ENCODE data around the gene RFWD3.
A peak's percentile ranks its signal among the peaks of the same experiment; 100 is the strongest.
"Not testable (repeated sequence)": the region's sequence is repeated elsewhere in the genome, so short reads cannot be mapped to it uniquely, and the experiment has no call there.

Gene RFWD3, protein sequence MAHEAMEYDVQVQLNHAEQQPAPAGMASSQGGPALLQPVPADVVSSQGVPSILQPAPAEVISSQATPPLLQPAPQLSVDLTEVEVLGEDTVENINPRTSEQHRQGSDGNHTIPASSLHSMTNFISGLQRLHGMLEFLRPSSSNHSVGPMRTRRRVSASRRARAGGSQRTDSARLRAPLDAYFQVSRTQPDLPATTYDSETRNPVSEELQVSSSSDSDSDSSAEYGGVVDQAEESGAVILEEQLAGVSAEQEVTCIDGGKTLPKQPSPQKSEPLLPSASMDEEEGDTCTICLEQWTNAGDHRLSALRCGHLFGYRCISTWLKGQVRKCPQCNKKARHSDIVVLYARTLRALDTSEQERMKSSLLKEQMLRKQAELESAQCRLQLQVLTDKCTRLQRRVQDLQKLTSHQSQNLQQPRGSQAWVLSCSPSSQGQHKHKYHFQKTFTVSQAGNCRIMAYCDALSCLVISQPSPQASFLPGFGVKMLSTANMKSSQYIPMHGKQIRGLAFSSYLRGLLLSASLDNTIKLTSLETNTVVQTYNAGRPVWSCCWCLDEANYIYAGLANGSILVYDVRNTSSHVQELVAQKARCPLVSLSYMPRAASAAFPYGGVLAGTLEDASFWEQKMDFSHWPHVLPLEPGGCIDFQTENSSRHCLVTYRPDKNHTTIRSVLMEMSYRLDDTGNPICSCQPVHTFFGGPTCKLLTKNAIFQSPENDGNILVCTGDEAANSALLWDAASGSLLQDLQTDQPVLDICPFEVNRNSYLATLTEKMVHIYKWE

DNA sequence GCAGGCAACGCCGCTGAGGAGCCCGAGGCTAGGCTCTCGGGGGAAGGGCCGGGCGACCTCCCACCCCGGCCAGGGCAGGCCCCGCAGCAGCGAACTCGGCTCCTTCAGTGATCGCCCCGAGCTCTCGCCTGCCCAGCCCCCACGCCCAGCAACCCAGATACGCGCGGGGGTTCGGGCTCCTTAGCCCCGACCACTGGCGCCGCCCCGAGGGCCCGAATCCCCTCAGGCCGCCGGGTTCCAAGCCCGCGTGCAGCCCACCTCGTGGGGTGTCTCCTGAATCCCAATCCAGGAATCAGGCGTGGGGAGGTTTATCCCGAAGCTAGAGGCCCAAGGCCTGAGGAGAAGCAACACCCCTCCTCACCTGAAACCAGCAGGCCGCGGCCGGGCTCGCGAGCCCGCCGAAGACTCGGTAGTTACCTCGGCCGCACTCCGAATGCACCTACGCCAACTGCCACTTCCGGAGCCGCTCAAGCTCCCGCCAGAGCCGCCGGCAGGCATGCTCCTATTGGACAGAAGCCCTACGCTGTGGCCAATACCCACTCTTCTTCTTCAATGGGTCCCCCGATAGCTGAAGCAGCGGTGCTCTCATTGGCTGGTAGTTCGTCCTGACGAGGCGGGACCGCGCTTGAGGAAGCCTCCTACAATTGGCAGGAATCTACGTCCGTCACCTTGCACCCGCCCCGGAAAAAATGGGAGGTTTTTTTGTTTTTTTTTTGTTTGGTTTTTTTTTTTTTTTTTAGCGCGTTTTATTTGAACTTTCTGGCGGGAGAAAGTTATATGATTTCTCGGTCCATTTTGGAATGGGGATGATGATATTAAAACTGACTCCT, at the start of gene RFWD3:
RFWD3 (minus strand) TSS at position 453 of the 830 bp plus-strand sequence. CDS start 5,428 bp downstream, outside the sequence.
- peak; percentile 91 for DNase-seq

DNA sequence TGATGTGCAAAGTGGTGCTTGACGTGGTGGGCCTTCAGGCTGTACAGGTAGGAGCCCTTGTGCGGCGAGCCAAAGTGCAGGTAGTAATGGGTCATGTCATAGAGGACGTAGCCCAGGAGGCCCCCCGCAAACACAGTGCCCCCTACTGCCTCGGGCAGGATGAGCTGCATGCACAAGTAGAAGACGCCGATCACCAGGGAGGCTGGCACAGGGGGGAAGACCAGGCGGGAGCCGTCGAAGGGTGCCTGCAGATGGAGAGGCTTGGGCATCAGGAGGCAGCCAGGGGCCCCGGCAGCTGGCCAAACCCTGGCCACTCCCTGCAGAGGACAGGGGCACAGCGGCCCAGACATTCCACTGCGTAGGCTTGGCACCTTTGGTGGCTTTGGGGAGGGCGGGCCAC, 49.7 kb upstream of the RFWD3 start:
- DNase-seq = no peak

DNA sequence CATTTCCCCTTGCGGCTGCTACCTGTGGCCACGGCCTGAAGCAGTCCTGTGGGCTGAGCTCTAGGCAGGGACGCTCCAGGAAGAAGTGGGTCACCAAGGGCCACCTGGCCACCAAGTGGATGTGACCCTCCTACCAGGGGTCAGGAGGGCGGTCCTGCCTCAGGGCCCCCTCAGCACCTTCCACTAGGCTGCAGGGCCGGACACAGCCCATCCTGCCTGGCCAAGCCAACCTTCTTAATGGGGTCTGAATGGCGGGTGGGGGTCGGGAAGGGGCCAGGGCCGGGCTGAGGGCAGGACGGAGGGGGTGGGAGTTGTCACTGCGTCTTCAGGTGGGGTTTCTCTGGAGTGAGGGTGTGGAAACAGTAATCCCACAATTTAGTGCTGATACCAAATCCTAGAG, 47.2 kb upstream of the RFWD3 start:
- no peak for DNase-seq

DNA sequence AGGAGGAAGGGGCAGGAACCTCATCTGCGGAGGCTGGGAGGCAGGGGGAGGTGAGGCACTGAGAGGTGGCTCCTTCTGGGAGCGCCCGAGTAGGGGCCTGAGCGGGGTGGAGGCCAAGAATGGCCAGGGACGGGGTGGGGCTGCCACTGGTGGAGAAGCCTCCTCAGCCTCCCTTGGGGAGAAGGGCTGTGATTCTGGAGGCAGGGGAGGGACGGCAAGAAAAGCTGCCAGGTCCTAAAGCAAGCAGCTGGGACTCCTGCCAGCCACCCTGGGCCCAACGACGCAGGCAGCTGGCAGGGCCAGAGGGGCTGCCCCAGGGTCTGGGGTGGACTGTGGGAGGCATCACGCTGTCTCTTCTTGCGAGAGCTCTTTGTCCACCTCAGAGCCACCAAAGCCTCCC, 46.6 kb upstream of the RFWD3 start:
- DNase-seq = no peak

DNA sequence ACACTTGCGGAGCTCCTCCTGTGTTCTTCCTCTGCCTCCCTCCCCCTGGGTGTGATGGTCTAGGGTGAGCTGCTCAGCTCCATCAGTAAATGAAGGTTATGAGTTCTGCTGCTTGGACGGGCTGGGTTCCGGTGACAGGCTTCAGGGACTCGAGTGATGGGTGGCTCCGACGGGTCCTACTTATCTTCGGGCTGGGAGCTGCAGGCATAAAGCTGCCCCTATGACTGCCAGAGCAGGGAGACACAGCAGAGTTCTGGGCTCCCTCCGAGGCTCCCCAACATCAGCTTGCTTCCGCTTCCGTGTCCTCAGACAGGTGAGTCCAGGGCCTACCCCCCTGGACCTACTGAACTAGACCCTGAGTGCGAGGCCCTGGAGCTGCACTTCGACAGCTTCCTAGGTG, 45.3 kb upstream of the RFWD3 start:
- DNase-seq = no peak

DNA sequence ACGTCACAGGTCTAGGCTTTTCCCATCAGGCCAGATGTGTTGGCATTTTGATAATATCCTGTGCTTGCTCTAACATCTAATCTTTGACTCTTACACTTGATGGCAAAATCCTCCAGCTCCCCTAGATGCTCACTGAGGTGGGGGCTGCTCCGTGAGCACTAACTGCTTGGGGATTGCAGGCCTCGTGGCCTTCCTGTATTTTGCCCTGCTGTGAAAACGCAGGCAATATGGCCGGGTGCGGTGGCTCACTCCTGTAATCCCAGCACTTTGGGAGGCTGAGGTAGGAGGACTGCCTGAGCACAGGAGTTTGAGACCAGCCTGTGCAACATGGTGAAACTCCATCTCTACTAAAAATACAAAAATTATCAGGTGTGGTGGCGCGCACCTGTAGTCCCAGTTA, 43.7 kb upstream of the RFWD3 start:
- no peak for DNase-seq

DNA sequence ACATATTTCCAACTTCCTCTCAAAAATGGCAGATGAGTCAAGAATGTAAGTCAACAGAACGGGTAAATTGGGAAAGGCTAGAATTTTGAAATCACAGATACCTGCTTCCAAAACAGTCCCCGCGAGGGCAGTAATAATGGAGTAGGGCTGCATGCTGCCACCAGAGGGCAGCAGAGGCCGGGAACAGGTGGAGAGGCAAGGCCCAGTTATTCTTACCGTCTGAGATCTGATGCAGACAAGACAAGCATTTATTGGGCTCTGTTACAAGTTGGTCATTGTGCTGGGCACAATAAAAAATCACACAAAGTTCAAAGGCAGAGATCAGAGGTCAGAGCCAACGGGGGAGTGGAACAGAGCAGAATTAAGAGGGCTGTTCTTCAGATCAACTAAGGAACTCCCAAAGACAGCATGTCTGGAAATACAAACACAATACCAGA, 42.8 kb upstream of the RFWD3 start:
- peak; percentile 74 for DNase-seq

DNA sequence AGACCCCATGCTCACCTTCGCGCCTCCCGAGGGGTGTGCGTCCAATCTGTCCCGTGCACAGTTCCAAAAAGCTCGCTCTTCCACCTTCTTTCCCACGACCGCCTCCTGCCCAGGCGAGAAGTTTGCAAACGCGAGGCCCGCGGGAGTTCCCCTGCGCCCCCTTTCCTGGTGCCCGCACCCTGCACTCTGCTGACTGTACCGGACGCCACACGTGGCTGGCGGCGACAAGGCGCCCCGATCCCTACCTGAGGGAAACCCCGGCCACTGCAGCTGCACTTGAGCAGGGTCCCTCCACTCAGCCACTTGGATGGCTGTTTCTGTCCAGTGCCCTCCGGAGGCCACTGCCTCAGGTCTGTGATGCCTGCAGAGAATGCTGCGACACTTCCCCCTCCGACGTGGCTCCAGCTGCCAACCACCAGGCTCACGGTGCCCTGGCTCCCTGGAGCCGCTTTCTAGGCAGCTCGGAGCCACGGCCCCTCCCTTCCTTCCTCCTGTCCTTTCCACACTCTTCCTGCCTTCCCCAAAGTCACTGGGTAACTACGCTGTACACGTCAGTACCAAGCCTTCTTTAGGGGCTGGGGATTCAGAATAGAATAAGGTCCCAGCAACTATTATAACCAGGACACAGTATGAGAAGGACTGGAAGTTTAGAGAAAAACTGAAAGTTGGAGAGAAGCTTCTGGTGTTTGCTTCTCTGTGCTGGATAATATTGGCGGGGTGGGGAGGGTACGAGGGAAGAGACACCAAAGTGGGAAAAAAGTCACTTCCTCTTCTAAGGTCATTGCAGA, 34.0 kb upstream of the RFWD3 start, which contains the start of gene MLKL:
MLKL (minus strand) TSS at position 425 of the 788 bp plus-strand sequence. CDS start 5,105 bp downstream, outside the sequence.
- DNase-seq = peak; percentile 48

DNA sequence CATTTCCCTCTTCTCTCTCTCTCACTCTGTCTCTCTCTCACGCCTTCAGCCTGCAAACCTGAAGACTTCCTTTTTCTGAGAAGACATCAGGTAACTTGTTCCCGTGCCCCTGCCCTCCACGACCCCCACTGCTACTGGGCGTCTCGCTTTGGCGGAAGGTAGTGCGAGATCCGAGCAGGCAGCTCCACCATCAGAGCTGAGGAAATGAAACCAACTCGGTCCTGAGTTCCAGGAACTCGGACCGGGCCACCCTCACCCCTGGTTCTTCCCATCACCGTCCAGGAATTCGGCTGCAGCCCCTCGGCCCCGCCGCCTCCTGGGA, 33.4 kb upstream of the RFWD3 start:
- peak; percentile 7 for DNase-seq

DNA sequence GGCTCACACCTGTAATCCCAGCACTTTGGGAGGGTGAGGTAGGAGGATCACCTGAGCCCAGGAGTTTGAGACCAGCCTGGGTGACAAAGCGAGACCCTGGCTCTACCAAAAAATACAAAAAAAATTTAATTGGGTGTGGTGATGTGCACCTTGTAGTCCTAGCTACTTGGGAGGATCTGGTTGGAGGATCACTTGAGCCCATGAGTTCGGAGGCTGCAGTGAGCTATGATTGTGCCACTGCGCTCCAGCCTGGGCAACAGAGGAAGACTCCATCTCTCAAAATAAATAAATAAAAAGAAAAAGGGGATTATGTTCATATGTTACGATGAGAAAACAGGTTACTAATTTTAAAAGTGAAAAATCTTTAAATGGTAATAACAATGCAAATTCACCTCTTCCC, 33.0 kb upstream of the RFWD3 start:
- no peak for DNase-seq

DNA sequence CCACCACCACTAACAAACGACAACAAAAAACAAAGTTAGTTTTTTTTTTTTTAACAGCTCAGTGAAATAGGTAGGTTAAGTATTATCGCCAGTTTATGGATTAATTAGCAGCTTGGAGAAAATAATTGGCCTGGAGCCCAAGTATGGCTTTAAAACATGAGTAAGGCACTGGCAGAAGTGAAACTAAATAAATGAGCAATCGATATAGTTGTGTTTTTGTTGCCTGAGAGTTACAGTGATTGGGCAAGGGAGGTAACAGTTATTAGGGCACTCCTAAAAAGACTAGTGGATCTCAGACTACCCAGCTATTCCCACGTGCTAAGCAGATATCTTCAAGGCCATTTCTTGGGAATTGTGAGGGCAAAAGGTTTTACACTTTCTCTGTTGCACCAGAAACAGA, 31.5 kb upstream of the RFWD3 start:
- no peak for DNase-seq

DNA sequence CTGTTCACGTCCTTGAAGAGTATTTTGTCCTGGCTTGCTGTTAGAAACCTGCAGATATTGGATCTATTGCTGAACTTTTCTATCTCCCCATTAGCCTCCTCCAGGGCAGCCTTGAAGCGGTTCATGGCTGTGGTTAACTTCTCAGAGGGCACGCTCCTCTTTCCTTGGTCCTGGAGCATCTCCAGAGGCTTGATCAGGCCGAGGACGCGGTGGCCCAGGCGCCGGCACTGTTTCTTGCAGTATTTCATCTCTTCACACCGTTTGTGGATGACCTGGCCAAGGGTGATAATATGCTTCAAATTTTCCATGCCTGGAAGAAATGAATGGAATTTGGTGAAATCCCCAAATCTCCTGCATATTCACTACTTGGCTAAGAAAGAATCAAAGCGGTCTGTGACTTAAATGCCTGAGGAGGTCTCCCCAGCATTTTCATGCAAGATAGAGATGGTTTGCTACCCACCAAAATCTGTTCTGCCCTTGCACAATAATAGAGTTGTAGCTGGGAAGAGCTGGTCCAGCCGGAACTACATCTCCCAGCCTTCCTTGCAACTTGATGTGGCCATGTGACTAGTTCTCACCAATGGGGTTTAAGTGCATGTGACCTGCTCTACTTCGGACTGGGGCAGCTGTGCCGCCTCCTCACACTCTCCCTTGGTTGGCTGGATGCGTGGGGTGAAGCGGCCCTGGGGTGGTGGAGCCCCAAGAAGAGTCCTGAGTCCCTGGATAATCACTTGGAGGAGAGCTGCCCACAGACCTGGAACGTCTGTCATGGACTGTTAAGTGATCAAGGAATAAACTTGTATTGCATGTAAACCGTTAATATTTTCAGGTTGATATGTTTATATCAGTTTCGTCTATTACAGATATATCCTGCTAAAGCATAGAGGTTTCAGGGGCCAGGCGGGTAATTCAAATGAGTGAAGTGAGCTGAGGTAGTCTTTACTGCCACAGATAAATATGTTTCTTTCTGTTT, 29.1 kb upstream of the RFWD3 start:
- DNase-seq = peak; percentile 25

DNA sequence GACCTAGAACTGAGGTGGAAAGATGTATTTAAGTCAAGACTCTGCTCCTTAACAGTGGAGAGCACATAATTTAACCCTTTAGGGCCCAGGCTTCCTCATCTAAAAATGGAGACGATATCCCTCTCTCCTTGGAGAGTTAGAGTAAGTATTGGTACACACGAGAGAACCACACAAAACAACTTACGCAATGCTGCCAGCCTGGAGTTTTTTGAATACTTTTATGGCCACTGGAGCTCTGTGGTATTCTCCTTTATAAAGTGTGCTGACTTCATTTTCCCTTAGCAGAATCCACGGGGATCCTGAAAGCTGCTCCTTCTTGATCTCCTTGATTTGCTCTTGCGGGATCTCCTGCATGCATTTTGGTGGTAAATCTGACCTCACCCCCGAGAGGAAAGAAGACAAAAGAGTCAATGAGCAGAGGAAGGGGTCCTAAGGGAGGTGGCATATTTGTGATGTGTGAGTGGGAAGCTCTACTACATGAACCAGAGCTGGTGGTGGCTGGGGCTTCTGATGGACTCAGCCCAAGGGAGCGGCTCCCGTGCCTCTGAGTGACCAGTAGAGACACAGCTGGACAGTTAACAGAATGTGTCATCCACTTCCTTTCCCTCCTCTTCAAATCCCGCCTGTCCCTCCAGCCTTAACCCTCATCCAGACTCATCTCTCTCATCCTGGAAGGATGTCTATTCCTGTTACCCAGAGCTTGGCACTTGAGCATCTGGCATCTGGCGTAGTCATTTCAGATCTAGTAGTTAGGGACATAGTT, 24.6 kb upstream of the RFWD3 start:
- no peak for DNase-seq

DNA sequence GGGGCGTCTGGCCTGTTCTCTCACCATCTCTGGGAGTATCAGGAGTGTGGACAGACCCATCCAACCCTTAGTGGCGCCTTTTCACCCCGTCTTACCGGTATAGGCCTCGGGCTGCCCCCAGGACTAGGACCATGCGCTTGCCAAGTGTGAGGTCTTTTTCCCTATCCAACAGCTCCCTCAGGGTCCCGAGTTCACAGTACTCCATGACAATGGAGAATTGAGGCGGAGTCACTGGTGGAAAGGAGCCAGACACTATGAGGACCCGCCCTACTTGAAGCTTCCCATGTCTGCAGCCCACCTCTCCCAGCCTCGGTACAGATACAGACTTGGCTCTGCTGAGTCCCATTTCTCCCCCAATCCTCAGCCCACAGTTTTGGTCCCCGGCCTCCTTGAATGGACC, 15.9 kb upstream of the RFWD3 start:
- DNase-seq = no peak

DNA sequence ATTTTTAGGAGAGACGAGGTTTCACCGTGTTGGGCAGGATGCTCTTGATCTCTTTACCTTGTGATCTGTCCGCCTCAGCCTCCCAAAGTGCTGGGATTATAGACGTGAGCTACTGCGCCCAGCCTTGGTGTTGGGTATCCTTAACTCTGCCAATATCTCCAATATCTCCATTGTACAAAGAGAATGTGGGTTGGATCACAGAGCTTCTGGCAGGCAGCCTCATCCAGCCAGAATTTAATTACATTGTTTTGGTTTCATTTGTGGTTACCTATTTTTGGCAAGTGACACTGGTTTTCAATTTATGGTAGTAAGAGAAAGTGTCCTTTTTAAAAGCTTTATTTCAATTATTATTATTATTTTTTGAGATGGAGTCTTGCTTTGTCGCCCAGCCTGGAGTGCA, 14.0 kb upstream of the RFWD3 start:
- DNase-seq = no peak

DNA sequence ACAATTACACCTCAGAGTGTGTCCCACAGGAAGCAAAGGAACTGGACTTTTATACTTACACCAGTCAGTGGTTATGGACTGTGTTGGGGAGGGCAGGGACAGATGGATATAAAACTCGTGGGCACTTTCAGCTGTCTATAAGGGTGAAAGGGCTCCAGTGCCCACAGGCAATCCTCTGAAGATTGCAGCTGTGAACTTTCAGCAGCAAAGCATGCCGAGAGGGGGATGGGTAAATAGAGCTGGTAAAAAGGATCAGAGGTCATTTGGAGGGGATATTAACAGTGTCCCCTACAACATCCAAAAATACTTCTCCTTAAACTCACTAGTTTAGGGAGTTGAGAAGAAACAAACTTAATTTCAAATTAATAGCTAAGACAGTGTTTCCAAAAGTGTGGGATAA, 13.3 kb upstream of the RFWD3 start:
- DNase-seq = no peak

DNA sequence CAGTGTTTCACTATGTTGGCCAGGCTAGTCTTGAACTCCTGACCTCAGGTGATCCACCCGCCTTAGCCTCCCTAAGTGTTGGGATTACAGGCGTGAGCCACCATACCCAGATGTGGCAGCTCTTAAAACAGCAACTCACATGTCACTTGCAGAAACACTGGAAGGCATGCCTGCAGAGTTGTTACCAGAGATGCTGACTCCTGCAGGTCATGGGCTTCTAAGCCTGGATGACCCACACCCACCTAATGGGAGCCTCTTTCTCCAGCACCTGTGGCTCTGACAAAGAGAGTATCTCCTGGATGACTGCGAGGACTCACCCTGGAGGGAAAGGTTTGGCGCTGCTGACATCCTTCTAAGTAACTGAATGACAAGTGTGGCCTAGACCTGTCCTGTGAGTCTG, 11.2 kb upstream of the RFWD3 start:
- no peak for DNase-seq

DNA sequence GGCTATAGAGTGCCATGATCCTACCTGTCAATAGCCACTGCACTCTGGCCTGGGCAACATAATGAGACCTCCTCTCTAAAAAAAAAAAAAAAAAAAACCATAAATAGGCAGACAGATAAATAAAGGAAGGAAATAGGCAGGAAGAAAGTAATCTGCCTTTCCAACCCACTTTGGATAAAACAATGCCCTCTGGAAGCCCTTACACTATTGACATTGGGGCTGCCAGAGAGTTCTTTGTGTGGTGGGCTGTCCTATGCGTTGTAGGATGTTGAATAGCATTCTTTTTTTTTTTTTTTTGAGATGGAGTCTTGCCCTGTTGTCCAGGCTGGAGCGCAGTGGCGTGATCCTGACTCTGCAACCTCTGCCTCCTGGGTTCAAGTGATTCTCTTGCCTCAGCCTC, 7.2 kb upstream of the RFWD3 start:
- DNase-seq = no peak

DNA sequence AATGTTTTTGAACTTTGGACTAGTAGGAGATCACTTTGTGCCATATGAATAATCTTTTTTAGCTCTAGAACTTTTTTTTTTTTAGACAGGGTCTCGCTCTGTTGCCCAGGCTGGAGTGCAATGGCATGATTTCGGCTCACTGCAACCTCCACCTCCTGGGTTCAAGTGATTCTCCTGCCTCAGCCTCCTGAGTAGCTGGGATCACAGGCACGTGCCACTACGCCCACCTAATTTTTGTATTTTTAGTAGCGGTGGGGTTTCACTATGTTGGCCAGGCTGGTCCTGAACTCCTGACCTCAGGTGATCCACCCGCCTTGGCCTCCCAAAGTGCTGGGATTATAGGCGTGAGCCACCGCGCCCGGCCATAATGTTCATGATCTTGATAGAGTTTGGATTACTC, 2.2 kb upstream of the RFWD3 start:
- not testable (repeated sequence) for DNase-seq

DNA sequence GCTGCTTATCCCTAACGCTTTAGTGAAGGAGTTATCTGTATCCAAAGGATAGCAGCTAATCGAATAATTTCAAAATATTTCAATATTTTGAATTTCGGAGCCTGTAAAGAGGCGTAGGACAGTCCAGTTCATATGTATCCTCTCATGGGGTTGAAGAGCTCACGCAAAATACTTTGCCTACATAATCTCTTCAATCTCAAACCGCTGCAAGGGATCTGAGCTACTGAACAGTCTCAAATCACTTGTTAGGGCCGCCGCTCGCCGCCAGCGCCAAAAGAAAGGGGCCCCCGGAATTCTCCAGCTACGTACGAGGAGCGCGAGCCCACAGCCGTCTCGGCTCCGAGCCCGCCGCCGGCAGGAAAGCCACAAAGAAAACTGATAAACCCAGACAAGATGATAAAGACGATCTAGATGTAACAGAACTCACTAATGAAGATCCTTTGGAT, 601 bp upstream of the RFWD3 start:
- DNase-seq = no peak
